VCaP (cell line): ENCODE data around the gene SLC25A47.

Experiments used
- H3K27ac ChIP-seq: fragments of 450-650 bp; 2 replicates; pipeline ENCODE4 v1.5.1; 2017
- CTCF ChIP-seq: fragments of 450-650 bp; conservative IDR thresholded peaks from 2 replicates; pipeline ENCODE4 v1.5.1; 2017; ENCODE audit warnings: mild to moderate bottlenecking, moderate library complexity

Gene SLC25A47

GRCh38 chr14:100323121-100323941 lies at the start of gene SLC25A47:
Gene SLC25A47 (plus strand): TSS chr14:100323339. CDS start chr14:100323415, 76 bp downstream.
- TF ChIP-seq CTCF: no peak
- H3K27ac ChIP-seq: no peak within 1 kb of the TSS

- peak overlapping the region; percentile 78; the same call in 1 of the 2 replicates for H3K27ac ChIP-seq
- no peak for TF ChIP-seq CTCF
Measured at GRCh38 chr14:100274250-100274649, 48.9 kb upstream of the SLC25A47 start.

GRCh38 chr14:100275214-100275613 lies 47.9 kb upstream of the SLC25A47 start:
- TF ChIP-seq CTCF: no peak
- no peak overlapping the region for H3K27ac ChIP-seq

- peak overlapping the region; percentile 71 for H3K27ac ChIP-seq
- peak; percentile 57 for TF ChIP-seq CTCF
Measured at GRCh38 chr14:100278702-100279101, 44.4 kb upstream of the SLC25A47 start.

GRCh38 chr14:100279133-100279532 lies 44.0 kb upstream of the SLC25A47 start:
- peak overlapping the region; percentile 71 for H3K27ac ChIP-seq
- peak; percentile 5; the same call in 1 of the 2 replicates for TF ChIP-seq CTCF

- no peak for TF ChIP-seq CTCF
- H3K27ac ChIP-seq: peak overlapping the region; percentile 71
Measured at GRCh38 chr14:100279563-100279962, 43.6 kb upstream of the SLC25A47 start.

- H3K27ac ChIP-seq: peak overlapping the region; percentile 93; the same call in 1 of the 2 replicates
- no peak for TF ChIP-seq CTCF
Measured at GRCh38 chr14:100281286-100282082, 41.7 kb upstream of the SLC25A47 start.
